Neural progenitor cell (in vitro differentiated cells): ENCODE results near the gene COX17.

Experiments used
- EZH2 ChIP-seq: fragments of 200-600 bp; sonication (generic); IDR thresholded peaks from 2 replicates; pipeline ENCODE4 v1.6.1; 2017; ENCODE audit warnings: antibody characterized with exemption, mild to moderate bottlenecking, moderate library complexity
- EZH2phosphoT487 ChIP-seq: fragments of 200-600 bp; sonication (generic); IDR thresholded peaks from 2 replicates; pipeline ENCODE4 v1.6.1; 2017; ENCODE audit warnings: antibody characterized with exemption
- TF ChIP-seq, protein P1 (sequence below): fragments of 200-600 bp; sonication (generic); IDR thresholded peaks from 2 replicates; pipeline ENCODE4 v1.5.1; 2017; ENCODE audit warnings: antibody characterized with exemption, mild to moderate bottlenecking

DNA sequence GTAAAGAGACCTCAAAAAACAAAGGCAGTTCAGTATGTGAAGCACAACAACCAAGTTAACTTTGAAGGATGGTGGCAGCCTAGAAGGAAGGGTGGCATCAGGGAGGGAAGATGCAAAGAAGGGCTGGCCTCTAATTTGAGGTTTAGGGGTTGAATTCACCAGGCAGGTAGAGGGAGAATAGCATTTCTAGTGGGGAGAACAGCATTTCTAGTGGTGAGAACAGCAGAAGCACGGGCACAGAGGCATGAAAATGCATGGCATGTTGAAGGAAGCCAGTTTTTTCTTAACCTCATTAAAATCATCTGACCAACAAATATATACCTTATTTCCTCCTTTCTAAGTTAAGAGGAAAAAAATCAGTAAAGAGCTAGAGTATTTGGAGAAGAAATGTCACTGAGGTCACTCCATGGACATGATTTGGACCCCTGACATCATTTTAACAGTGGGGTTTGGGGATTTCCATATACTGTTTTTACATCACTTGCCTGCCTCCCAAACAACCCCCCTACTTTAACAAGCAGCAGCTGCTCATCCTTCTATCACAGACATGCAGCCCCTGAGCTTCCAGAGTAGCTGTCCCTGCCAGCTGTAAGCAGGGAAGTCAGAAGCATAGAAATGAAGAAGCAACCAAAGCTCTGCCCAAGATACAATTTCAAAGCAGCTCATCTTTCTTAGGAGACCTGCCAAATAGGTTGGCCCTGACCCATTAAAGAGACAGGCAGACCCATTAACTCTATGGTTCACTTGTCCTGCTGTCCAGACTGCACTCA is 14.4 kb downstream of the COX17 start:
- no peak for TF ChIP-seq EZH2
- TF ChIP-seq, protein P1, sequence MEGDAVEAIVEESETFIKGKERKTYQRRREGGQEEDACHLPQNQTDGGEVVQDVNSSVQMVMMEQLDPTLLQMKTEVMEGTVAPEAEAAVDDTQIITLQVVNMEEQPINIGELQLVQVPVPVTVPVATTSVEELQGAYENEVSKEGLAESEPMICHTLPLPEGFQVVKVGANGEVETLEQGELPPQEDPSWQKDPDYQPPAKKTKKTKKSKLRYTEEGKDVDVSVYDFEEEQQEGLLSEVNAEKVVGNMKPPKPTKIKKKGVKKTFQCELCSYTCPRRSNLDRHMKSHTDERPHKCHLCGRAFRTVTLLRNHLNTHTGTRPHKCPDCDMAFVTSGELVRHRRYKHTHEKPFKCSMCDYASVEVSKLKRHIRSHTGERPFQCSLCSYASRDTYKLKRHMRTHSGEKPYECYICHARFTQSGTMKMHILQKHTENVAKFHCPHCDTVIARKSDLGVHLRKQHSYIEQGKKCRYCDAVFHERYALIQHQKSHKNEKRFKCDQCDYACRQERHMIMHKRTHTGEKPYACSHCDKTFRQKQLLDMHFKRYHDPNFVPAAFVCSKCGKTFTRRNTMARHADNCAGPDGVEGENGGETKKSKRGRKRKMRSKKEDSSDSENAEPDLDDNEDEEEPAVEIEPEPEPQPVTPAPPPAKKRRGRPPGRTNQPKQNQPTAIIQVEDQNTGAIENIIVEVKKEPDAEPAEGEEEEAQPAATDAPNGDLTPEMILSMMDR: no peak
- TF ChIP-seq EZH2phosphoT487: no peak
